Memory B cell (primary cell): ENCODE data around the gene TMEM168.
"Not testable (repeated sequence)": the region's sequence is repeated elsewhere in the genome, so short reads cannot be mapped to it uniquely, and the experiment has no call there.

ENCODE experiments used
- ATAC-seq: fragments of 150-1000 bp; cut with Tn5 transposase; 2 replicates; pipeline ENCODE4 v1.10.0; 2021; ENCODE audit warnings: low read depth, mild to moderate bottlenecking, moderate library complexity
- DNase-seq, 2 donors: peaks; one replicate each; pipeline ENCODE4 v3.0.0; 2022; ENCODE audit warnings: low spot score in 2 of 2
- H3K27ac Mint-ChIP-seq: one replicate; pipeline ENCODE4 v1.8.0; 2022; ENCODE audit warnings: mild to moderate bottlenecking, moderate library complexity, mixed read lengths
- H3K27me3 Mint-ChIP-seq: one replicate; pipeline ENCODE4 v1.8.0; 2022; ENCODE audit warnings: mixed read lengths
- H3K36me3 Mint-ChIP-seq: one replicate; pipeline ENCODE4 v1.8.0; 2022; ENCODE audit warnings: mild to moderate bottlenecking, mixed read lengths
- H3K4me1 Mint-ChIP-seq: one replicate; pipeline ENCODE4 v1.8.0; 2022; ENCODE audit warnings: mixed read lengths
- H3K4me3 Mint-ChIP-seq: one replicate; pipeline ENCODE4 v1.8.0; 2022; ENCODE audit warnings: mild to moderate bottlenecking, moderate library complexity, mixed read lengths
- H3K9me3 Mint-ChIP-seq: one replicate; pipeline ENCODE4 v1.8.0; 2022; ENCODE audit warnings: mixed read lengths

The TMEM168 gene

GRCh38 chr7:112759905-112760304 is 30.3 kb downstream of the TMEM168 start:
- DNase-seq, result no peak

GRCh38 chr7:112757337-112757736 is 32.9 kb downstream of the TMEM168 start:
- H3K9me3 Mint-ChIP-seq, result no peaks in the 10 kb centered on the region
- ATAC-seq, result no peak

More at GRCh38 chr7:112759905-112760304, 30.3 kb downstream of the TMEM168 start:
- Mint-ChIP-seq H3K27ac (peak overlapping the region; percentile 4), H3K4me1 (peaks cover 4% of the 10 kb centered on the region), H3K27me3 (no peaks in the 10 kb centered on the region), H3K9me3 (no peaks in the 10 kb centered on the region), H3K36me3 (peaks cover 5% of the 10 kb centered on the region), H3K4me3 (no peak overlapping the region)
- ATAC-seq, result no peak

GRCh38 chr7:112753298-112753697 is 36.9 kb downstream of the TMEM168 start:
- ATAC-seq (no peak), DNase-seq (no peak)
- H3K27ac Mint-ChIP-seq, result no peak overlapping the region
- H3K27me3 Mint-ChIP-seq, result no peaks in the 10 kb centered on the region
- H3K4me3 Mint-ChIP-seq, result no peak overlapping the region
- H3K36me3 Mint-ChIP-seq, result no peaks in the 10 kb centered on the region
- peaks cover 4% of the 10 kb centered on the region for H3K4me1 Mint-ChIP-seq
- no peaks in the 10 kb centered on the region for H3K9me3 Mint-ChIP-seq

More at GRCh38 chr7:112757337-112757736, 32.9 kb downstream of the TMEM168 start:
- Mint-ChIP-seq H3K27me3 (no peaks in the 10 kb centered on the region), H3K36me3 (peaks cover 5% of the 10 kb centered on the region), H3K27ac (no peak overlapping the region), H3K4me1 (peaks cover 2% of the 10 kb centered on the region), H3K4me3 (no peak overlapping the region)
- DNase-seq, result no peak

- H3K4me1 Mint-ChIP-seq, result peaks cover 4% of the 10 kb centered on the region
These were observed 37.6 kb downstream of the TMEM168 start for GRCh38 chr7:112752576-112752975.

DNA sequence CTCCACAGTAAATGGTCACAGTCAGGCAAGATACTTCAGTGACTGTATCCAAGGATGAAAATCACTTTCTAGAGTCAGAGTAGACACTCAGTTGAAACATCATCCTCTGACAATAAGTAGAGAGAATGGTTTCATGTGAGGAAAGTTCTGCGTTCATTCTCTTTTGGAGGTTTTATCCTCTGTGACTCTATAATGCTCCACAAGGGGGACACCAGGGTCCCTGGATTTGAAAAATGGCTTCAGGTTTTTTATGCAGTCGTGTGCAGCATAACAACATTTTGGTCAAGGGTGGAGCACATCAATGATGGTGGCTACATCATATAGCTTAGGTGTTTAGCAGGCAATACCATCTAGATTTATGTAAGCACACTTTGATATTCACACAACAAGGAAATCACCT is 40.4 kb downstream of the TMEM168 start:
- Mint-ChIP-seq H3K27me3 (no peaks in the 10 kb centered on the region), H3K27ac (no peak overlapping the region), H3K4me3 (no peak overlapping the region), H3K9me3 (no peaks in the 10 kb centered on the region), H3K36me3 (no peaks in the 10 kb centered on the region), H3K4me1 (peaks cover 2% of the 10 kb centered on the region)
- DNase-seq (no peak), ATAC-seq (no peak)

More at GRCh38 chr7:112752576-112752975, 37.6 kb downstream of the TMEM168 start:
- H3K4me3 Mint-ChIP-seq, result no peak overlapping the region
- no peaks in the 10 kb centered on the region for H3K9me3 Mint-ChIP-seq
- no peak for DNase-seq
- no peaks in the 10 kb centered on the region for H3K36me3 Mint-ChIP-seq
- ATAC-seq, result no peak
- no peaks in the 10 kb centered on the region for H3K27me3 Mint-ChIP-seq
- no peak overlapping the region for H3K27ac Mint-ChIP-seq

DNA sequence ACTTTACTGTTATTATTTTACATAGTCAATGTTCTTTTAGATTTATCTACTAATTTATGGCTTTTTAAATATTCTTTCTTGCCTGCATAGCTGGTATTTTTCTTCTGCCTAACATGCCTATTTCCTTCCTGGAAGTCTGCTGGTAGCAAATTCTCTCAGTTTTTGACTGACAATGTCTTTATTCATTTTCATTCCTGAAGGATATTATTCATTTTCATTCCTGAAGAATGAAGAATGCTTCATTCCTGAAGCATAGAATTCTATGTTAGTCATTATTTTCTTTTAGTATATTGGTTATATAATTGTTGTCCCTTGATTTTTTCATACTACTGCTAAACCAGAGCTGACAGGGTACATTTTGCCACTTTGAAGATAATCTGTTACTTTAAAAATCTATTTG is 41.8 kb downstream of the TMEM168 start:
- H3K27ac Mint-ChIP-seq, result no peak overlapping the region
- ATAC-seq (no peak), DNase-seq (no peak)
- H3K4me1 Mint-ChIP-seq, result peaks cover 2% of the 10 kb centered on the region
- no peaks in the 10 kb centered on the region for H3K36me3 Mint-ChIP-seq
- H3K27me3 Mint-ChIP-seq, result no peaks in the 10 kb centered on the region
- H3K9me3 Mint-ChIP-seq, result no peaks in the 10 kb centered on the region
- no peak overlapping the region for H3K4me3 Mint-ChIP-seq

- H3K27ac Mint-ChIP-seq, result no peak overlapping the region
- DNase-seq (no peak), ATAC-seq (no peak)
- no peak overlapping the region for H3K4me3 Mint-ChIP-seq
- H3K36me3 Mint-ChIP-seq, result no peaks in the 10 kb centered on the region
- H3K27me3 Mint-ChIP-seq, result peaks cover 6% of the 10 kb centered on the region
- peaks cover 2% of the 10 kb centered on the region for H3K4me1 Mint-ChIP-seq
- no peaks in the 10 kb centered on the region for H3K9me3 Mint-ChIP-seq
These were observed 44.6 kb downstream of the TMEM168 start for GRCh38 chr7:112745635-112746034.

GRCh38 chr7:112744818-112745217 is 45.4 kb downstream of the TMEM168 start:
- Mint-ChIP-seq H3K36me3 (no peaks in the 10 kb centered on the region), H3K9me3 (no peaks in the 10 kb centered on the region), H3K27ac (no peak overlapping the region), H3K4me1 (peaks cover 2% of the 10 kb centered on the region), H3K4me3 (no peak overlapping the region), H3K27me3 (peaks cover 8% of the 10 kb centered on the region)
- ATAC-seq (no peak), DNase-seq (no peak)

- Mint-ChIP-seq H3K4me1 (no peaks in the 10 kb centered on the region), H3K36me3 (no peaks in the 10 kb centered on the region), H3K4me3 (no peak overlapping the region), H3K27me3 (peaks cover 9% of the 10 kb centered on the region), H3K9me3 (peaks cover 2% of the 10 kb centered on the region), H3K27ac (no peak overlapping the region)
- no peak for ATAC-seq
- no peak for DNase-seq
These were observed 46.4 kb downstream of the TMEM168 start for GRCh38 chr7:112743811-112744210.

GRCh38 chr7:112740667-112741066 is 49.5 kb downstream of the TMEM168 start:
- Mint-ChIP-seq H3K9me3 (peaks cover 4% of the 10 kb centered on the region), H3K36me3 (peaks cover 2% of the 10 kb centered on the region), H3K4me3 (no peak overlapping the region), H3K27ac (no peak overlapping the region), H3K27me3 (peaks cover 11% of the 10 kb centered on the region), H3K4me1 (no peaks in the 10 kb centered on the region)
- ATAC-seq, result no peak
- DNase-seq, result no peak

DNA sequence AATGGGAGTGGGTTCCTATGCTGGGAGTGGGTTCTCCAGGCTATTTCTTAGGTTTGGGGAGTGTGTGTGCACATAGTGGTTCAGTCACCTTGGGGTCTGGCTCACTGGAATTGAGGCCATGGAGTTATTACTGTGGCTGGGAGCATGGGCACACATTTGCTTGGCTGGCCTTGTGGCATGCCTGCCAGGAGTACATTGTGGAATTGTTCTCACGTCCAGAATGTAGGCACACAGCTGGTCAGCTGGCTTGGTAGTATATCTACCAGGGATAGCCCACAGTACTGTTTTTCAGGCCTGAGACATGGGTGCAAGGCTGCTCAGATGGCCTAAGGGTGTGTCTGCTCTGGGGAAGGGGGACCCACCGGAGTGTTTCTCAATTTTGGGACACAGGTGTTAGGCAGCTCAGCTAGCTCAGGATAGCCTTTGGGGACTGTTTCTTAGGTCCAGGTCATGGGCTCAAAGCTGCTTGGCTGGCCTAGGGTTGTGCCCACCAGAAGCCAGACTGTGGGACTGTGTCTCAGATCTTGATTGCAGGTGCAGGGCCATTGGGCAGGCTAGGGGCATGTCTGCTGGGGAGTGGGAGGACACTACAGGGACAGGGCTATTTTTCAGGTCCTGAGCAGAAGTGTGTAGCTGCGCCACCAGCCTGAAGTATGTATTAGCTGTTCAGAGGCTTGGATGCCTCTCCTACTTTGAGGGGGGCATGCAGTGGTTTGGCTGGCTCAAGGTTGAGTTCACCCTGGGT is 50.6 kb downstream of the TMEM168 start:
- Mint-ChIP-seq H3K36me3 (peaks cover 2% of the 10 kb centered on the region), H3K9me3 (peaks cover 5% of the 10 kb centered on the region), H3K27ac (no peak overlapping the region), H3K27me3 (peaks cover 11% of the 10 kb centered on the region), H3K4me3 (no peak overlapping the region), H3K4me1 (no peaks in the 10 kb centered on the region)
- DNase-seq (no peak), ATAC-seq (no peak)

DNA sequence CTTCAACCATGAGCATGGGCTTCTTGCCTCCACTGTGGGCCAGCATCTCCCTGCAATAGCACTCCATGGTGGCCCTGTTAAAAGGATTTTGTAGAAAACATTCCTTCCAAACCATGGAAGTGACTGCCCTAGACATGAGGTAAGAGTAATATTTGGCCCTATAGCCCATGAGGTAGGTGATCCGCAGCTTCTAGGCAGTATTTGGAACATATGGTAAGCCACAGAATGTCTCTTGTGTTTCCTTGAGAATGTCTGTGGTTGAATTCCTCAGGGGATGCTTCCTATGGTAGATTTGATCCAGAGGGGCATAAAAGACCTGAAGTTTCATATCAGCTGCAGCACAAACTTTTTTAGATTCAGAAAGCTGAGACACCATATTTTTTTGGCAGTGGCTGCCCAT is 54.9 kb downstream of the TMEM168 start:
- Mint-ChIP-seq H3K27ac (no peak overlapping the region), H3K4me1 (no peaks in the 10 kb centered on the region), H3K27me3 (peaks cover 5% of the 10 kb centered on the region), H3K4me3 (no peak overlapping the region), H3K36me3 (peaks cover 4% of the 10 kb centered on the region), H3K9me3 (peaks cover 13% of the 10 kb centered on the region)
- ATAC-seq (no peak), DNase-seq (no peak)

GRCh38 chr7:112731324-112731723 is 58.9 kb downstream of the TMEM168 start:
- peaks cover 21% of the 10 kb centered on the region for H3K9me3 Mint-ChIP-seq
- DNase-seq, H3K27ac Mint-ChIP-seq, ATAC-seq, H3K36me3 Mint-ChIP-seq, H3K27me3 Mint-ChIP-seq, H3K4me1 Mint-ChIP-seq, H3K4me3 Mint-ChIP-seq: not testable (repeated sequence)

DNA sequence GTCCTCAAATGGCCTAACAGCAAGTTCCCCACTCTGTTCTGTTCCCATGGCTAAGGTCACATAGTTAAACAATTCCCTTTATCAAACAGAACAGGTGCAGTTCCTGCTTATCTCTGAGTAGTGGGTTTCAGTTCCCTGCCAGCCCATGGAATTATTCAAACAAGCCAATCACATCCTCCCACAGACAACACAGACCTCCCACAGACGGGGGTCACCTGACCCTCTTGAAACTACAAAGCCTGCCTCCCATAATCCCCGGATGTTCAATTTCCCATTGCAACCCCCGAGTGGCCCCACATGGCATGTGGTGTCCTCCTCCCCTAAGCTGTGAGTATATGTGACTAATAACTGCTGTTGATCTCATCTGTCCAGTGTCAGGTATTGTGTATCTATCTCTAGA is 64.1 kb downstream of the TMEM168 start:
- Mint-ChIP-seq H3K4me3 (no peak overlapping the region), H3K27me3 (peaks cover 4% of the 10 kb centered on the region), H3K36me3 (peaks cover 2% of the 10 kb centered on the region), H3K9me3 (peaks cover 12% of the 10 kb centered on the region), H3K4me1 (no peaks in the 10 kb centered on the region), H3K27ac (no peak overlapping the region)
- DNase-seq (no peak), ATAC-seq (no peak)

- Mint-ChIP-seq H3K4me3 (no peak overlapping the region), H3K36me3 (no peaks in the 10 kb centered on the region), H3K27me3 (peaks cover 4% of the 10 kb centered on the region), H3K9me3 (peaks cover 4% of the 10 kb centered on the region), H3K27ac (no peak overlapping the region), H3K4me1 (no peaks in the 10 kb centered on the region)
- ATAC-seq (no peak), DNase-seq (no peak)
These were observed 66.8 kb downstream of the TMEM168 start for GRCh38 chr7:112723416-112723815.
